ENCODE measurements around the gene PSME1.

The PSME1 gene

GRCh38 chr14:24182110-24182882, 46.3 kb downstream of the PSME1 start:
- H3K27ac ChIP-seq = no peak overlapping the region
- no peaks in the 10 kb centered on the region for H3K27me3 ChIP-seq (ENCODE audit: insufficient read depth, low read depth, severe bottlenecking)
- peaks cover 96% of the 10 kb centered on the region for H3K36me3 ChIP-seq
- no peak for TF ChIP-seq CTCF (IDR thresholded peaks at IDR 0.05; ENCODE audit: low read depth, low read length)
- no peak for DNase-seq
- H3K4me3 ChIP-seq (ENCODE audit: low read depth, low read length) = no peak overlapping the region
- H3K9me3 ChIP-seq (ENCODE audit: severe bottlenecking) = no peaks in the 10 kb centered on the region

- no peak overlapping the region for H3K4me3 ChIP-seq (ENCODE audit: low read depth, low read length)
- TF ChIP-seq CTCF (IDR thresholded peaks at IDR 0.05; ENCODE audit: low read depth, low read length) = no peak
- H3K36me3 ChIP-seq = peaks cover 90% of the 10 kb centered on the region
- H3K27me3 ChIP-seq (ENCODE audit: insufficient read depth, low read depth, severe bottlenecking) = no peaks in the 10 kb centered on the region
- no peak overlapping the region for H3K27ac ChIP-seq
- DNase-seq = no peak
- no peaks in the 10 kb centered on the region for H3K9me3 ChIP-seq (ENCODE audit: severe bottlenecking)
Observed at GRCh38 chr14:24183014-24183481, 47.1 kb downstream of the PSME1 start.

GRCh38 chr14:24184104-24184970, 48.3 kb downstream of the PSME1 start:
- TF ChIP-seq CTCF (IDR thresholded peaks at IDR 0.05; ENCODE audit: low read depth, low read length) = no peak
- no peaks in the 10 kb centered on the region for H3K27me3 ChIP-seq (ENCODE audit: insufficient read depth, low read depth, severe bottlenecking)
- peaks cover 77% of the 10 kb centered on the region for H3K36me3 ChIP-seq
- H3K4me3 ChIP-seq (ENCODE audit: low read depth, low read length) = no peak overlapping the region
- no peaks in the 10 kb centered on the region for H3K9me3 ChIP-seq (ENCODE audit: severe bottlenecking)
- no peak overlapping the region for H3K27ac ChIP-seq
- DNase-seq = no peak

GRCh38 chr14:24185026-24185425, 49.0 kb downstream of the PSME1 start:
- no peak for DNase-seq
- TF ChIP-seq CTCF (IDR thresholded peaks at IDR 0.05; ENCODE audit: low read depth, low read length) = no peak
- H3K4me3 ChIP-seq (ENCODE audit: low read depth, low read length) = no peak overlapping the region
- H3K9me3 ChIP-seq (ENCODE audit: severe bottlenecking) = no peaks in the 10 kb centered on the region
- H3K36me3 ChIP-seq = peaks cover 70% of the 10 kb centered on the region
- H3K27ac ChIP-seq = no peak overlapping the region
- no peaks in the 10 kb centered on the region for H3K27me3 ChIP-seq (ENCODE audit: insufficient read depth, low read depth, severe bottlenecking)

GRCh38 chr14:24185741-24186140, 49.7 kb downstream of the PSME1 start:
- Histone ChIP-seq H3K9me3 (ENCODE audit: severe bottlenecking) (no peaks in the 10 kb centered on the region), H3K4me3 (ENCODE audit: low read depth, low read length) (no peak overlapping the region), H3K27me3 (ENCODE audit: insufficient read depth, low read depth, severe bottlenecking) (no peaks in the 10 kb centered on the region), H3K27ac (no peak overlapping the region), H3K36me3 (peaks cover 67% of the 10 kb centered on the region)
- DNase-seq = no peak
- TF ChIP-seq CTCF (IDR thresholded peaks at IDR 0.05; ENCODE audit: low read depth, low read length) = no peak

Data from WERI-Rb-1 (cell line).